ENCODE measurements around the gene CACNA1C.
A peak's percentile ranks its signal among the peaks of the same experiment; 100 is the strongest.
"Not testable (repeated sequence)": the region's sequence is repeated elsewhere in the genome, so short reads cannot be mapped to it uniquely, and the experiment has no call there.

The CACNA1C gene

GRCh38 chr12:2239381-2239871 is 186.6 kb downstream of the CACNA1C start:
- no peak for DNase-seq

GRCh38 chr12:2240390-2240789 is 187.6 kb downstream of the CACNA1C start:
- DNase-seq: no peak

- DNase-seq: no peak
Observed at GRCh38 chr12:2240984-2241383, 188.2 kb downstream of the CACNA1C start.

GRCh38 chr12:2242216-2242615 is 189.4 kb downstream of the CACNA1C start:
- no peak for DNase-seq

GRCh38 chr12:2242816-2243215 is 190.0 kb downstream of the CACNA1C start:
- no peak for DNase-seq

- no peak for DNase-seq
Observed at GRCh38 chr12:2243275-2243674, 190.5 kb downstream of the CACNA1C start.

- no peak for DNase-seq
Observed at GRCh38 chr12:2244013-2244861, 191.4 kb downstream of the CACNA1C start.

- no peak for DNase-seq
Observed at GRCh38 chr12:2246358-2246757, 193.6 kb downstream of the CACNA1C start.

GRCh38 chr12:2247120-2247519 is 194.3 kb downstream of the CACNA1C start:
- DNase-seq: no peak

GRCh38 chr12:2247596-2247995 is 194.8 kb downstream of the CACNA1C start:
- DNase-seq: no peak

GRCh38 chr12:2248087-2248900 is 195.5 kb downstream of the CACNA1C start:
- DNase-seq: no peak

- DNase-seq: peak; percentile 60
Observed at GRCh38 chr12:2248901-2249381, 196.2 kb downstream of the CACNA1C start.

- DNase-seq: no peak
Observed at GRCh38 chr12:2250797-2251196, 198.0 kb downstream of the CACNA1C start.

GRCh38 chr12:2251526-2252209 is 198.9 kb downstream of the CACNA1C start:
- DNase-seq: peak; percentile 53

GRCh38 chr12:2255311-2255710 is 202.5 kb downstream of the CACNA1C start:
- DNase-seq: no peak

- DNase-seq: not testable (repeated sequence)
Observed at GRCh38 chr12:2255731-2256130, 202.9 kb downstream of the CACNA1C start.

- no peak for DNase-seq
Observed at GRCh38 chr12:2256453-2256852, 203.7 kb downstream of the CACNA1C start.

GRCh38 chr12:2256915-2257314 is 204.1 kb downstream of the CACNA1C start:
- no peak for DNase-seq

GRCh38 chr12:2258025-2258424 is 205.2 kb downstream of the CACNA1C start:
- DNase-seq: no peak

GRCh38 chr12:2259369-2259768 is 206.6 kb downstream of the CACNA1C start:
- DNase-seq: no peak

GRCh38 chr12:2260441-2260840 is 207.7 kb downstream of the CACNA1C start:
- no peak for DNase-seq

GRCh38 chr12:2261708-2262107 is 208.9 kb downstream of the CACNA1C start:
- no peak for DNase-seq

GRCh38 chr12:2262449-2262848 is 209.7 kb downstream of the CACNA1C start:
- DNase-seq: no peak

Measured in NCI-H1092 (cell line).